GM21723 (cell line): ENCODE measurements around the gene TFEB.

ENCODE experiments used
- ATAC-seq: cut with Tn5 transposase; IDR thresholded peaks from one replicate; pipeline ENCODE4 v1.9.1; 2021; ENCODE audit warnings: mild to moderate bottlenecking, moderate library complexity; ENCODE audit not compliant: unreplicated experiment

Gene TFEB

DNA sequence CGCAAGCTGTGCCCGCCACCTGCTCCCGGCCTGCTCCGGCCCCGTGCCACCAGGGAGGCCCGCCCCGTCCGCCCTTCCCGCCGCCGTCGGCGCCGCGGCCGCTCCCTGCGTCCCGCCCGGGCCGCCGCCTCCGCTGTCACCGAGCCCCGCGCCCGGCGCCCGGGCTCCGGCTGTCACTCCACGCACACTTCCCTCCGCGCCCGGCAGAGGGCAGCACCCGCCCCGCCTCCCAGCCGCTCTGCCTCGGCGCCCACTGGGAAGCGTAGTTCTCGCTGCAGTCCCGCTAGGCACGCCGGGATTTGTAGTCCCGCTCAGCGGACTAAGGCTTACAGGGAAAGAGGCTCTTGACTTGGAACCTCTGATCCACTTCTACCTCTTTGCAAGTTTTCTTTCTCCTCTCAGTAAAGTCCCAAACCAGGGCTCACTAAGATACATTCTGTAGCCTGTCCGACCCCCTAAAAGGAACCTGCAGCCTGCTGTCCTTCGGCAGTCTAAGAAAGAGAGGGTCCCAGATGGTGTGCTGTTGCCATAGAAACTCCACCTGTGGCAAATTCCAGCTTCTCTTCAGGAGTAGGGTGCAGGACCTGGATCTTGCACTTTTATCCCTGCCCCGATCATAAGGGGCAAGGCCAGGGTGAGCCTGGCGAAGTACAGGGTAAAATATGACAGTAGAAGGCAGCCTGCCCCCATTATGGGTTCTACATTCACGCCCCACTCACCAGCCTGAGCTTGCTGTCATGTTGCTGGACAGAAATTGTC is at the start of gene TFEB:
Gene TFEB (minus strand): TSS at position 182 of the 759 bp plus-strand sequence. CDS start 44,395 bp downstream, outside the sequence.
- peak; percentile 53 for ATAC-seq

DNA sequence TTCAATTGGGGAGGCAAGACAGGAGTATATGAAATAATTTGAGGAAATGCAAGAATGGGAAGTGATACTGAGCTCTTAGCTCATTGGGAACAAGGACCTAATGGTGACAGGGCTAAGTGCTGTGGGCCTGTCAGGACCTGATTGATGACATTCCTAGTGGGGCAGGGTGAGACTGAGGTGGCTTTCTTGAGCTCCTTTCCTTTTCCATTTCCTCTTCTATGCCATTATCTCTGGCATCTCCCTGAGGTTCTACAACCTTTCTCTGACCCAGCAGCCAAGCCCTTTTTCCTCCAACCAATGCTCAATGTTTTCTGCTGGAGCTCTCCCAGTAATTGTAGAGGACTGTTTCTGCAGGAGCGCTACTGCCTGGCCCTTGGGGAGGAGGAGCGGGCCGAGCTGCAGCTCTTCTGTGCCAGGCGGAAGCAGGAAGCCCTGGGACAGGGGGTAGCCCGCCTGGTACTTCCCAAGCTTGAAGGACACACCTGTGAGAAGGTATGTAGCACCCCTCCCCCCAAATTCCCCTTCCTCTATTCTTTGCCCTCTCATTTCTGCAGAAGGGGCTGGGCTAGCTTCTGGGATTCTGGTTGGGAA is 49.3 kb upstream of the TFEB start:
- no peak for ATAC-seq

DNA sequence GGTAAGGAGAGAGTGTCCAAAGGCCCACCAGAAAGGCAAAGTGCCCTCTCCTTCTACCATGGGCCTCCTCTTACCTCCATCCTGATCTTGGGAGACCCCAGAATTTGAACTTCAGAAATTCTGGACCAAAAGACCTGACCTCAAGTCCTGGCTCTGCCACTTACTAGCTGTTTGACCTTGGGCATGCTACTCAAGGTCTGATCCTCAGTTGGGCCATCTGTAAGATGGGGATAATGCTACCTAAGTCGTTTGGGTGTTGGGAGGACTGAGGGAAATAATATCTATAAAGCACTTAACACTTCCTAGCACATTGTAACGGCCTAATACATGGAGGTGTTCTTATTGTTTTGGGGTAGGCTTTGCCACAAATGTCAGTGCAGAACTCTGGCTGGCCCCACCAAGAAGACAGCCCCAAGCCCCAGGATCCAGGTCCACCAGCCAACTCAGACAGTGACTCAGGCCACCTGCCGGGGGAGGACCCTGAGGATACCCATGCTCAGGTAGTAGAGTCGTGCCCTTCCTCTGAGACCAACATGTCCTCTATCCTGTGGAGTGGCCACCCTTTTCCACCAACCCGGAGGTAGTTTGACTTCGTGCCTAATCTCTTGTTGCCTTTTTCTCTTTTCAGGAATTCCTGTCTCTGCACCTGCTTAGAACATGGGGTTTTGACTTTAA is 47.8 kb upstream of the TFEB start:
- no peak for ATAC-seq

DNA sequence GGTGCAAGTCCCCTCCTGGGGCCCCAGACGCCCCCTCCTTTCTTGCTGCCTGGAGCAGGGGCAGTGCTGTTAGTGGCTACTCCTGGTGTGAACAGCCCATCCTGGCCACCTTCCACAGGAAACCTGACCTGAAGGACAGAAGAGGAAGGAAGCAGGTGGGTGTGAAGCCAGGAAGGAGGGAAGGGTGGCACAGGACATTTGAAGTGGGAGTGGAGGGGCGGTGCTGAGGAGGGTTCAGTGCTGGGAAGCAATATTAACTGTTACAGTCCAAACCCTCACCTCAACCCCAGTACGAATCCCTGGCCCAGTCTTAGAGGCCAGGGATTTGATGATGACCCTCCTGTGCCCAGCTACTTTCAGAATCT is 45.9 kb upstream of the TFEB start:
- ATAC-seq, result no peak

DNA sequence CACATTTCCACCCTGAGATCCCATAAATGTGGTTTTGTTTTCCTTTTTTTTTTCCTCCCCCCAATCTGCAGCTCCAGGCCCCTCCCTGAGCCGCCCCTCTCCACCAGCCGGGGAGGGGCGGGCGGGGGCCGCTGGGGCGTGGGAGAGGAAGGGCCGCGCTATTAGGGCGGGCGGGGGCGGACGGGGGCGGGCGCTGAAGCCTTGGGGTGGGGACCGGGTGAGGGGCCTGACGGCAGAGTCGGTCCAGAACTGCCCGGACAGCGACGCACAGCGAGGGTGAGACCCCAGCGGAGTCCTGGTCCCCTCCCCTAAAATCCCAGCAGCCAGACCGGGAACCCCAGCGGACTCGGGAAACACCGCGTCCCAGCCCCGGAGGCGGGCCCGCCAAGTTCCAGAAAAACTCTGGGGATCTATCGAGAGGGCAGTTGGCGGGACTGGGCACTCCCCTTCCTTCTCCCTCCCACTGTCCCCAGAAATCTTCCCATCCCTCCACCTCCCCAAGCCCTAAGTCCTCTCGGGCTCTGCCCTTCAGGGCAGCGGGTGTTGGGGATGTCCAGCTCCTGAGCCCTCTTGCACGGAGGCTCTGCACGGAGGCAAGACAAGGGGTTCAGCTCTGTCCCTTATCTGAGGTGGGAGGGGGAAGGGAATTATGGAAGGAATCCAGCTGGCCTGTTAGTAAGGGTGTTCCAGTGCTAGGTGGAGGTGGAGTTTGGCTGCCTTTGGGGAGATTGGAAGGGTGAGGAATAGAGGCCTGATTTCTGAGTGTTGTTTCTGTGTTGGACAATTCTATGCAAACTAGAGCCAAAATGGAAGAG is 45.4 kb upstream of the TFEB start, which contains the start of gene PRICKLE4:
Gene PRICKLE4 (plus strand): TSS at position 232 of the 815 bp plus-strand sequence. CDS start 2,692 bp downstream, outside the sequence.
- ATAC-seq, result peak; percentile 21

DNA sequence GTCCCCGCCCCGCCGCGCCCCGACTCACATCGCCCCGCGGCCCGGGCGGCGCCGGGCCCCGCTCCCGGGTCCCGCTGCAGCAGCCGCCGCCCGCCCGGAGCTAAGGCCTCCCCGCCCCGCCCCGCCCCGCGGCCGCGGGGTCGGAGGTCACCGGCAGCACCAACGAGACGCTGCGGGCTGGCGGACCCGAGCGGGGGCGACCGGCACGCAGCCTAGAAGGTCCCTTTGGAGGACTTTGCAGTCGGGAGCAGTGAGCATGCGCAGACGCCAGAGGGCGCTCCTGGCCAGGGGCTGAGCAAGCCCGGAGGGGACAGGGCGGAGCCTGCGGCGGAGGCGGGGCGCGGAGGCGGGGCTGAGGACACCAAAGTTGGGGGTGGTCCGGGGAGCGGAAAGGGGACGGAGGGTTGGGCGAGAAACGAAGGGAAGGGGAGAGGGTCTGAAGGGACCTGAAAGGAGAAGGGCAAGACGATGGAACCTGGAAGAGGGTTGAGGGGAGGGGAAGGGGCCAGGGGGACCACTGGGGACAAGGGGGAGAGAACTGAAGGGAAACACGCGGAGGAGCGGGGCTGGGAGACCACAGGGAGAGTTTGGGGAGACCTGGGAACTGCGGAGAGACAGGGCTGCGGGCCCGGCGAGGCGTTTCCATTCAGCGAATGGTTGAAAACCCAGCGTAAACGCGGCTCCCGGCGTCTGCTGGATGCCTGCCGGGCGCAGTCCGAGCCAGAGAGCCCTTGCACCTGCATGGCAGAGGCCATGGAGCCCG is 44.6 kb upstream of the TFEB start, which contains the start of gene FRS3:
Gene FRS3 (minus strand): TSS at position 113 of the 763 bp plus-strand sequence. CDS start 2,913 bp downstream, outside the sequence.
- ATAC-seq, result peak; percentile 93

DNA sequence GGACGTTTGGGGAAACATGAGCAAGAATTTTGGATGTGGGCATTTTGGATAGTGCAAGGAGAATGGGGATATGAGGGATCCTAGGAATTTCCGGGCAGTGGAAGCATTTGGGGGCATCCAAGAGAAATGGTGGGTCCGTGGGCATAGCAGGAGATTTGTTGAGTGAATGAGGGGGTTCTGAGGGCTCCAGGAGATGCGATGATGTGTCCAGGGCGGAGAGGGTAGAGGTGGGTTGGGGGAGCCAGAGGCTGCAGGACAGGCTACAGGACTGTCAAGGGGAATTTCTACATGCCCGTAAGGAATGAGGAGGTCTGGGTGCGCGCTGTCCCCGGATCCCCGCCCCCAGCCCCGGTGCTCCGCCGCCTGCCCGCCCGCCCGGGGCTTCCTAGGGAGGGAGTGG is 43.9 kb upstream of the TFEB start:
- ATAC-seq, result peak; percentile 10

DNA sequence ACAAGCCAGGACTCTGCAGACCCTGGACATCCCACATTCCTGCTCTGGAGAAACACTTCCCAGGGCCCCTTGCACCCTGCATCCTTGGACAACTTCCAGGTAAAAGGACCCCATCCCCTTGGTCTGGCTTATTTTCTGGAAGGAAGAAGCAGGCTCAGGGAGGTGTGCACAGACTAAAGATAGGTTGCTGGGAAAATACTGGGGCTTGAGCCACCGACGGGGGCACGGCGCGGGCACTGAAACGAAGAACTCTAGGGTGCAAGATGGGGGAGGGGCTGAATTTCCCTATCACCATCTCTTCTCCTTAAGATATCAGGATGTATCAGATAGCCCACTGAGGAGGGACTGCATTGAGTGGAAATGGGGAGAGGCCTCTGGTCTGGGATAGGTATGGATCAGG is 43.5 kb upstream of the TFEB start:
- no peak for ATAC-seq

DNA sequence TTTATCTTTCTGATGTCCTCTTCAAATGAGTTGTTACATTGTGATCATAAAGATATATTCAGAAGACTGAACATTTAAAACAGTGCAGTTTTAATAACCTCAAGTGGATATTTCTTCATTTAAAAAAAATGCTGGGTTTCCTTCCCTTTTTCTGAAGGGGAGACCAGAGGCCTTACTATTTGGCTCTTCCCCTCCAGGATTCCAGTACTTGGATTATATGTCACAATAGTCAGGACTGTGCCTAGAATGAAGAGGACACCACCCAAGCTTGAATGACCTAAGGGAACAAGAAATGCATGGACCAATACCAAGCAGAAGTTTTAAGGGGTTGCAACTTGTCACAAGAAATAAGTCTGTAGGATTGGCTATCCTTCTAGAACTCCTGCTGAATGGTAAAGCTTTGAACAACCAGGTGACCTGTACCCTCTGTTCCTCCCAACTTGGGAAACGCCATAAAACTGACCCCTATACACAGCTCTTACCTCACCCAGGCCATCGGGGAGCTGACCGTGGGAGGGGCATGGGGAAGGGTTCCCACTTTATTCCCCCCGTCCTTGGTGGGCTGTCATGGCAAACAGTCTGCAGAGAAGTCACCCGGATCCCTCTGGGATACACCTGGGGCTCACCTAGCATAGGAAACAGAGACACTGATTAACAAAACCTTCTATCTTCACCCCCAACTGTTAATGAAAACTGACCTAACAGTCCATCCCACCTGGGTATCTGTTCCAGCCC is 42.3 kb upstream of the TFEB start:
- no peak for ATAC-seq

DNA sequence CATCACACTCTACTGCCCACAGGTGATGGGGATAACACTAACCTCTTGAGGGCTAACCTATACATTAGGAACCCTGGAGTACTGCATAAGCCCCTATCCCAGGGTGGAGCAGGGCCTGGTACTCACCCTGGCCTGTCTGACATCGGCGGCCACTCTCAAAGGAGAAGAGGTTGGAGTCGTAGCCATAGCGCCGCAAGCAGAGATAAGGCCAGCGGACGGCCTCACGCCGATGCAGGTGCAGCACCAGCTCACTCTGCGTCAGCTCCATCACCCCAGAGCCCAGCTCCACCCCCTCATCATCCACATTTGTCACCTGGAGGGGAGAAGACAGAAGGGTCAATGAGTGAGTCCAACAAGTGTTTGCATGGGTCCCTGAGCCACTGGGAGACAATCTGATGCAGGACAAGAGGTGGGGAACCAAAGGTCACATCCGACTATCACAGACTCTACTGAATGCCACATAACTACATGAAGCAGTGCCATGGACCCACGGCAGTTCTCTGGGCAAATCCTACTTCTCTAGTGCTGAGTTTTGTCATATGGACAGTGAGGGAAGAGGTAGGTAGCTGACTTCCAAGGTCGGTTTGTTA is 40.0 kb upstream of the TFEB start:
- no peak for ATAC-seq

DNA sequence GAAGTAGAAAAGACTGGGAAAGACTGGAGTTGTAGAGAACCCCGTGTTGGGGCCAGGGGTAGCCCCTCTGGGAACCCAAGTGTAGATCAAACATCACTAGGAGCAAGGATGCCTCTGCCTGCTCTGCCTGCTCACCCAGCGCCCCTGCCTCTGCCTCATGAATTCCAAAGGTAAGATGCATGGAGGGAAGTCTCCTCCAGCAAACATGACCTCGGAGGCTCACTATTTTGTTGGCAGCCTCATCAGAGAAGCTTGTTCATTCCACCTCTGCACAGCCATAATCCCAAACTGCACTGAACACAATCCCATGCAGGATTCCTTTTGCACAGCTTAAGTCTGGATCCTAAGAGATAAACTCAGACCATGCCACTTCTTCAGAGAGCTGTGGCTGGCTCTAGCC is 39.4 kb upstream of the TFEB start:
- no peak for ATAC-seq

DNA sequence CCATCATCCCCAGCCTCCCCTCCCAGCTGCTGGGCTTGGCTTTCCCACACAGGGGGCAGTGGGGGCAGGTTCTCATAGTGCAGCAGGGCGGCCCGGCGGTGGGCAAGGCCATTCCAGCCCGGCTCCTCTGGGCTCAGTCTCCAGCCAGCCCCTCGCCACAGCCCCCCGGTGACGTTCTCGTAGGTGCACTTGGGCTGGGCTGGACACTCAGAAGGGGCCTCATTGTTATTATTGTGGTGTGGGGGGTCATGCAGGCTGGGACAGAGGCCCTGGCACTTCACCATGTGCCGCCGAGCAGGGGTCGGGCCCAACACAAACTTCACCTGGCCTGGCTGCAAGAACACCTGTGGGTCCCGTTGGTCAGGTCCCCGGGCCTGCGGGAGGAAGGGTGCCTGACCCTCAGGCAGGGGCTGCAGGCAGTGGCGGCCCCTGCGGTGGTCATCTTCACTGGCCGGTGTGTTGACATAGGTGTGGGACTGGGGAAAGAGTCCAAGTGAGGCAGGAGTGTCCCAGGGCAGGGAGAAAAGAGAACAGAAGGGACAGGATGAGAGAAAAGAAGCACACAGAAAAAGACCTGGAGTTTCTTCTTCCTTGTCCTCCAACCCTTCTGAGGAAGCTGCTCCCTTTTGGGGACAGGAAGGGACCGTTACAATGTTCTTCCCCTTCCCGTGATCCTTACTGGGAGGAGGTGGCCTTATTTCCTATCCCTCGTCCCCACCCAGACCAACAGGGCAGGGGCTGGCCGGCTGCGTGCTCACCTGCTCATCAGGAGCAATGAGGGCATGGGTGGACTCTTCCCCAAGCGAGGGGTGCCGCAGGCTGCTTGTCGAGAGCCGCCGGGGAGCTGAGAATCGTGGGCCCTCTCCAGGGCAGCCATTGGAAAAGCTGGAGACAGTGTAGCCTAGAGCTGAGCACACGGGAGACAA is 35.9 kb upstream of the TFEB start:
- no peak for ATAC-seq

DNA sequence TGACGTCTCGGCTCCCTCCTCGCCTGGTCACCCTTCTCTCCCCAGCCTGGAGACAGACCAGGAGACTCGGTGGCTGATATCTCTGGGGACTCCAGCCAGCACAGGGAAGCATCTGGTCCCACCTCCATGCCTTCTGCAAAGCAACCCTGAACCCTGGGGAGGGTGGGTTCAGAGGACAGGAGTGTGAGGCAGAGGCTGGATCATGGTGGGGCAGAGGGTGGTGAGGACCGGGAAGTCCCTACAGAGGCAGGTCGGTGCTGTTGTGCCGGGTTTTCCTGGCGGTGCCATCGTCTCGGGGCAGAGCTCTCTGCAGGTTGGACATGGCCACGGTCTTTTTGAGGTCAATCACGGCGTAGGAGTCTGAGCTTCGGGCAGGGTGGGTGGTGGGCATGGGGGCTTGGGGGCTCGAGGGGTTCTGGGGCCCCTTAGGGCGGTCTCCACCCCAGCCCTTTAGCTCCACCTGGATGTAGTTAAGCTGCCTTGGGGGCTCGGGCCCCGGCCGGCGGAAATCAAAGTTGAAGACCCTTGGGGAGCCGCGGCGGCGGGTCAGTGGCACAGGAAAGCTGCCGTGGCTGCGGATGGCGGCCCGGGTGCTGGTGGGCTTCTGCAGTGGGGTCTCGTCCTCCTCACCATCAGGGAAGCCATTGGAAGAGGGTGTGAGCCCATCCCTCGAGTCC is 35.1 kb upstream of the TFEB start:
- ATAC-seq, result no peak

DNA sequence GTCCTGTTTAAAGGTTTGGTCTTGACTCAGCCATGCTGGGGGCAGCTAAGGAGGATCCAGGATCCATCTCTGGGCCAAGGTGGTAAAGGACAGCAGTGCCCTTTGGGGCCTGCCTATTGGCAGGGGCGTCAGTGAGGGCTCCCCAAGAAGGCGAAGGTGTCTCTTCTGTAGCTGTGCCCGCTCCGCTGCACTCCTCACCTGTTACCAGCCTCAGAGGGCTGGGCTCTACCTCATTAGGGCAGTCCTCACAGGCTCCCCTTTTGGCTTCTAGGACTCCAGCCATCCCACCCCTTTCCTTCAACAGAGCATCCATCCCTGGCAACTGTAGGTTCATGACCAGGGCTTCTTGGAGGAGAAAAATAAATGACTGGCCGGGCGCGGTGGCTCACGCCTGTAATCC is 34.0 kb upstream of the TFEB start:
- no peak for ATAC-seq

DNA sequence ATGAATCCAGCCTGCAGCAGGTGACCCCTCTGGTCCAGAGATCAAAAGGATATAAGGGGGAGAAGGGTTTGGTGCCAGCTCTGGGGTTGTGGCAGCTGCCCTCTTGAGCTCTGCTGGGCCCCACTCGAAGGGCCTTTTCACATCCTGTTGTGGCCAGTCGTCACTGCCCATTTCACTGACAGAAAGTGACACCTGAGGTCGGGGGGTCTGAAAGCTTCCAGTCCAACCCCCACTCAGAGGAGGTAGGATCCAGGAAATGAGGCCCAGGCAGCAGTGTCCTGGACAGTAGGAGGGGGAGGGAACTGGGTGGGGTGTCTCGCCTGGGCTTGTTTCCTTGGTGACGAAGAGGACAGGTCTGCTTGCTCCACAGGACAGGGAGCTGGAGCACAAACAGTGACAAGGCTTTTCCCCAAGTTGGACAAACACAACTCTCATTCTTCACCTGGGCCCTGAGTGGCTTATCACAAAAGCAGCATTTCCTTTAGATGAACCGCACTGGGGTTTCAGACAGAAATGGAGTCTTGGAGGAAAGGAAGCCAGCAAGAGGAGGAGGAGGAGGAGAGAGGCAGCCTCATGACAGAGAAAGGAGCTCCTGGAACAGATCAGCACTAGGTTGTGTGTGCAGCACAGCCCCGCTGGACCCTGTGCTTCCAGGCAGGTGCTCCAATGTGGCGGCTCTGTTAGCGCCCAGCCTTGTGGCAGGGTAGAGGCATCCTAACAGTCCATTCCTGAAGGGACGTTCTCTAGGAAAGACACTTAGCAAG is 33.3 kb upstream of the TFEB start:
- no peak for ATAC-seq

DNA sequence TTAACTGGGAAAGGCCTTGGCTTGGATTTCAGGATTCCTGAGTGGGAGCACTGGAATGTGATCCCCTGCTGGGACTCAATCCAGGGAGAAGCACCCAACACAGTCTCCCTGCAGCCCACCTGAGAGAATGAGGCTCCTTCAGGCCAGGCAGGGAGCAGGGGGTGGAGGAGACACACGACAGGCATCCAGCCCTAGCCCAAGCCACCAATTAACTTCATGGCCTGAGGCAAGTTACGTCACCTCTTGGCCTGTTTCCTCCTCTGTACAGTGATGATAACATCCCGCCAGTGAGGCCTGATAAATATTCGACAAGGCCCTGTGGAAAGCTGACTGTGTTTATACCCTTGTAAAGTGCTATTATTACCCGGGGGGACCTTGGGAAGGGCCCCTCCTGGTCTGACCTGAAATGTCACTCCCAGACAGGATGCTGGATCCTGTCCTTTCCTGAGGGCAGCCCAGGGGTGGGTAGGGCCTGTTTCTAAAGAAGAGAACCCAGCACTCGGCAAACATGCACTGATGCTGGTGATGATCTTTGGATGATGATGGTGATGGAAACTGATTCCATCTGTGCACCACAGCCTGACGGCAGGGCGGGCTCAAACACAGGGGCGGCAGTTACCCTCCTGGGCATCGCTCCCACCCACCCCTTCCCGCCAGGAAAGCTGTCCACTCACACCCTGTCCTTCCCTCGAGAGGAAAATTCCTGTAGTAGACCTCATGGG is 31.9 kb upstream of the TFEB start:
- no peak for ATAC-seq
